22Rv1 (cell line): ENCODE data around the gene NAA20.

Source experiments
- ZFX ChIP-seq: fragments of 450-650 bp; IDR thresholded peaks from 2 replicates; pipeline ENCODE4 v1.6.1; 2017; ENCODE audit warnings: antibody characterized with exemption, borderline replicate concordance
- TF ChIP-seq, protein P1 (sequence below): fragments of 450-650 bp; IDR thresholded peaks from 2 replicates; pipeline ENCODE4 v1.5.1; 2017; ENCODE audit warnings: mild to moderate bottlenecking

- TF ChIP-seq, protein P1, sequence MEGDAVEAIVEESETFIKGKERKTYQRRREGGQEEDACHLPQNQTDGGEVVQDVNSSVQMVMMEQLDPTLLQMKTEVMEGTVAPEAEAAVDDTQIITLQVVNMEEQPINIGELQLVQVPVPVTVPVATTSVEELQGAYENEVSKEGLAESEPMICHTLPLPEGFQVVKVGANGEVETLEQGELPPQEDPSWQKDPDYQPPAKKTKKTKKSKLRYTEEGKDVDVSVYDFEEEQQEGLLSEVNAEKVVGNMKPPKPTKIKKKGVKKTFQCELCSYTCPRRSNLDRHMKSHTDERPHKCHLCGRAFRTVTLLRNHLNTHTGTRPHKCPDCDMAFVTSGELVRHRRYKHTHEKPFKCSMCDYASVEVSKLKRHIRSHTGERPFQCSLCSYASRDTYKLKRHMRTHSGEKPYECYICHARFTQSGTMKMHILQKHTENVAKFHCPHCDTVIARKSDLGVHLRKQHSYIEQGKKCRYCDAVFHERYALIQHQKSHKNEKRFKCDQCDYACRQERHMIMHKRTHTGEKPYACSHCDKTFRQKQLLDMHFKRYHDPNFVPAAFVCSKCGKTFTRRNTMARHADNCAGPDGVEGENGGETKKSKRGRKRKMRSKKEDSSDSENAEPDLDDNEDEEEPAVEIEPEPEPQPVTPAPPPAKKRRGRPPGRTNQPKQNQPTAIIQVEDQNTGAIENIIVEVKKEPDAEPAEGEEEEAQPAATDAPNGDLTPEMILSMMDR = no peak
- TF ChIP-seq ZFX = no peak
Measured at GRCh38 chr20:19998990-19999705, 18.0 kb upstream of the NAA20 start.
